Progenitor cell of endocrine pancreas (in vitro differentiated cells): ENCODE results near the gene LARP1. TPM values are rescaled to one million over a fixed set of nuclear protein-coding genes. Genes with fewer than 3 reads are reported as not detected.

Source experiments
- DNase-seq: peaks from one replicate; pipeline ENCODE4 v3.0.0; 2021; ENCODE audit warnings: low spot score; ENCODE audit not compliant: unreplicated experiment
- H3K27ac Mint-ChIP-seq: 2 replicates; pipeline ENCODE4 v1.8.0; 2021; ENCODE audit warnings: mild to moderate bottlenecking, moderate library complexity, mixed read lengths
- H3K27me3 Mint-ChIP-seq: 2 replicates; pipeline ENCODE4 v1.8.0; 2021; ENCODE audit warnings: mixed read lengths
- H3K36me3 Mint-ChIP-seq: 2 replicates; pipeline ENCODE4 v1.8.0; 2022; ENCODE audit warnings: mixed read lengths; ENCODE audit not compliant: insufficient read depth
- H3K4me1 Mint-ChIP-seq: 2 replicates; pipeline ENCODE4 v1.8.0; 2021; ENCODE audit warnings: low read depth, mixed read lengths
- H3K4me3 Mint-ChIP-seq: 2 replicates; pipeline ENCODE4 v1.8.0; 2021; ENCODE audit warnings: low read depth, mild to moderate bottlenecking, moderate library complexity, mixed read lengths
- H3K9me3 Mint-ChIP-seq: 2 replicates; pipeline ENCODE4 v1.8.0; 2021; ENCODE audit warnings: low read depth, mixed read lengths
- total RNA-seq: library from RNA; stranded (reverse); gene quantifications from 2 replicates; pipeline ENCODE4 v1.2.1, GENCODE V29; 2021
- TF ChIP-seq, protein P1 (sequence below): fragments of 200-600 bp; sonication (generic); IDR thresholded peaks from one replicate; pipeline ENCODE4 v1.5.0; 2021; ENCODE audit warnings: antibody characterized with exemption, mild to moderate bottlenecking; ENCODE audit not compliant: unreplicated experiment

Gene LARP1
- total RNA-seq, 1 donor from 2014 or later = 225 TPM

DNA sequence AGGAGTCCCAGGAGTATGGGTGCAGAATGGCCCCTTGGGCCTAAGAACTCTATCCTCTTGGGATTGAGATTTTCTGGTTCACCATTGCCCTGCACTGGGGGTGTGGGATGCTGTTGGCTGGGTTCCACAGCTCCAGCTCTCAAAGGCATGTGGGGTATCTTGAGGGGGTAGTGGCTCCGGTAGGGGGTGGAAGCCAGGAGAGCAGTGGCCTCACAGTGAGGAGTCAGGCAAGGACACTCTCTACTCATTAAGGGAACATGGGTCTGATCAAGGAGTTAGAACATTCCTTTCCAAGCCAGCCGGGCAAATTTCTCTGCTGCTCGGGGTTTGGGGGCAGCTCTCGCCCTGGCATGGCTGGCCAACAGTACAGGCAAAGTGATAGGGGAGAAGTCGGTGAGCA is 33.0 kb downstream of the LARP1 start:
- TF ChIP-seq, protein P1, sequence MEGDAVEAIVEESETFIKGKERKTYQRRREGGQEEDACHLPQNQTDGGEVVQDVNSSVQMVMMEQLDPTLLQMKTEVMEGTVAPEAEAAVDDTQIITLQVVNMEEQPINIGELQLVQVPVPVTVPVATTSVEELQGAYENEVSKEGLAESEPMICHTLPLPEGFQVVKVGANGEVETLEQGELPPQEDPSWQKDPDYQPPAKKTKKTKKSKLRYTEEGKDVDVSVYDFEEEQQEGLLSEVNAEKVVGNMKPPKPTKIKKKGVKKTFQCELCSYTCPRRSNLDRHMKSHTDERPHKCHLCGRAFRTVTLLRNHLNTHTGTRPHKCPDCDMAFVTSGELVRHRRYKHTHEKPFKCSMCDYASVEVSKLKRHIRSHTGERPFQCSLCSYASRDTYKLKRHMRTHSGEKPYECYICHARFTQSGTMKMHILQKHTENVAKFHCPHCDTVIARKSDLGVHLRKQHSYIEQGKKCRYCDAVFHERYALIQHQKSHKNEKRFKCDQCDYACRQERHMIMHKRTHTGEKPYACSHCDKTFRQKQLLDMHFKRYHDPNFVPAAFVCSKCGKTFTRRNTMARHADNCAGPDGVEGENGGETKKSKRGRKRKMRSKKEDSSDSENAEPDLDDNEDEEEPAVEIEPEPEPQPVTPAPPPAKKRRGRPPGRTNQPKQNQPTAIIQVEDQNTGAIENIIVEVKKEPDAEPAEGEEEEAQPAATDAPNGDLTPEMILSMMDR = no peak
- Mint-ChIP-seq H3K9me3 (no peaks in the 10 kb centered on the region), H3K27me3 (no peaks in the 10 kb centered on the region), H3K36me3 (peaks cover 9% of the 10 kb centered on the region), H3K27ac (peak overlapping the region; percentile 34), H3K4me1 (peaks cover 34% of the 10 kb centered on the region), H3K4me3 (no peak overlapping the region)
- DNase-seq = no peak

DNA sequence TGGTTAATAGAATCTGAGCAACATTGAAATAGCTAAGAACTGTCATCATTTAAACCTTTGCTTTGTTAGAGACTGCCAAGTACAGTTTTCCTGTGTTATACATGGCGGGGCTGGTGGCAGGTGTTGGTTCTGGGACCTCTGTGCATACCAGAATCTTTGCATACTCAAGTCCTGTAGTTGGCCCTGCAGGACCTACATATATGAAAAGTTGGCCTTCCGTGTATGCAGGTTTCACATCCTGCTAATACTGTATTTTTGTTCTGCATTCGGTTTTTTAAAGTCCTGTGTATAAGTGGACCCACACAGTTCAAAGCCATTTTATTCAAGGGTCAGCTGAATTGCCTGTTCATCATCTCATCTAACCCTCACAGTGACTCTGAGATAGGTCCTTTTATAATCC is 36.4 kb downstream of the LARP1 start:
- Mint-ChIP-seq H3K27me3 (no peaks in the 10 kb centered on the region), H3K36me3 (peaks cover 13% of the 10 kb centered on the region), H3K4me1 (peaks cover 21% of the 10 kb centered on the region), H3K4me3 (no peak overlapping the region), H3K27ac (no peak overlapping the region), H3K9me3 (no peaks in the 10 kb centered on the region)
- no peak for DNase-seq
- TF ChIP-seq, protein P1 = no peak

DNA sequence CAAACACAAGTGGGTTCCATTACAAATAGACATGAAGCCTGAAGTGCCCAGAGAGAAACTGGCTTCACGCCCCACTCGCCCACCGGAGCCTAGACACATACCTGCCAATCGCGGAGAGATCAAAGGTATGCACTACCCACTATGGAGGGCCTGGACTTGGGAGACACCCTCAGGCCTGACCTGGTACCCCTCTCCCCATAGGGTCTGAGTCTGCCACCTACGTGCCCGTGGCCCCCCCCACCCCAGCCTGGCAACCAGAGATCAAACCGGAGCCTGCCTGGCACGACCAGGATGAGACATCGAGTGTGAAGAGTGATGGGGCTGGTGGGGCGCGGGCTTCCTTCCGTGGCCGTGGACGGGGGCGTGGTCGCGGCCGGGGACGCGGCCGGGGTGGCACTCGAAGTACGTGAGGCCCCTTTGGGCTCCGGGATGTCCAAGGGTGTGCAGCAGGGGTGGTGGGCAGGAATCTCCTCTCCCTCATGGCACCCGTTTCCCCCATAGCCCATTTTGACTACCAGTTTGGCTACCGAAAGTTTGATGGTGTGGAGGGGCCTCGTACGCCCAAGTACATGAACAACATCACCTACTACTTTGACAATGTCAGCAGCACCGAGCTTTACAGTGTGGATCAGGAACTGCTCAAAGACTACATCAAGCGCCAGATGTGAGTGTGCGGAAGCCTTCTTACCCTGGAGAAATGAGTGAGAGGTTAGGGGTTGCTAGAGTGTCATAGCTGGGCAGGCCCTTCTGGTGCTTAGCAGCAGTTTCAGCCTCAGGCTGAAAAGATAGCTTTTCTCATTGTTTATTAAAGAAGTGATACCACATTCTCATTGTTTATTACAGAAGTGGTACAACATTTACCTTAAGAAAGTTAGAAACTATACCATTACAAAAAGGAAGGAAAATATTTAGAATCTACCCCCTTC is 38.7 kb downstream of the LARP1 start:
- TF ChIP-seq, protein P1 = no peak
- H3K9me3 Mint-ChIP-seq = no peaks in the 10 kb centered on the region
- peaks cover 13% of the 10 kb centered on the region for H3K4me1 Mint-ChIP-seq
- peak overlapping the region; percentile 90 for H3K27ac Mint-ChIP-seq
- H3K36me3 Mint-ChIP-seq = peaks cover 16% of the 10 kb centered on the region
- no peak overlapping the region for H3K4me3 Mint-ChIP-seq
- no peaks in the 10 kb centered on the region for H3K27me3 Mint-ChIP-seq
- no peak for DNase-seq

DNA sequence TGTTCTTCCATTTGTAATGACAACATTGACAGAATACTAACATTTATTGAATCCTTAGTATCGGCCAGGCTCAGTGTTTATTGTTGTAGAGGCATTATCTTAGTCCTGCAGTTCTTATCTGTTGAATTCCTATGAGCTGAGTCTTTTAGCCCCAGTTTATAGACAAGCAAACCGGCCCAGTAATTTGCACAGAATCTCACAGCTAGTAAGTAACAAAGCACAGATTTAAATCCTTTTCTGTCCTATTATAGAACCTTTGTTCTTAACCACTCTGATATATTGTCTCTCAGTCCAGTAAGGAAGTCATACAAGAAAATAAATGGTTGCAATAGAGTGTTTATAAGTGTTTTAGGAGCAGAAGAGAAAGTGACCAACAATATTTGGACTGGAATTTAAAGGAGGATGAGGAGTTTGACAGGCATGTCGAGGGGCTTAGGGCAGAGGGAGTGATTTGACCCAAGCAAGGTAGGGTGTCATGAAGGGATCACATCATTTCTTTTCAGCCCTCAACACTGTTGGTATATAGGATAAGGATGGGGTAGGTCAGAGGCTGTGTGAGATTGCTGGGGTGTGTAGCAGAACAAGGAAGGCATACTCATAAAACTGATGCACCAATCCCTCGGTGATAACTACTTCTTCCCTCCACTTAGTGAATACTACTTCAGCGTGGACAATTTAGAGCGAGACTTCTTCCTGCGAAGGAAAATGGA is 39.5 kb downstream of the LARP1 start:
- H3K9me3 Mint-ChIP-seq = no peaks in the 10 kb centered on the region
- H3K4me3 Mint-ChIP-seq = no peak overlapping the region
- DNase-seq = no peak
- H3K27ac Mint-ChIP-seq = peak overlapping the region; percentile 68
- no peaks in the 10 kb centered on the region for H3K27me3 Mint-ChIP-seq
- peaks cover 13% of the 10 kb centered on the region for H3K4me1 Mint-ChIP-seq
- H3K36me3 Mint-ChIP-seq = peaks cover 18% of the 10 kb centered on the region
- TF ChIP-seq, protein P1 = no peak

GRCh38 chr5:154795235-154795596 is 40.0 kb downstream of the LARP1 start:
- peak overlapping the region; percentile 68 for H3K27ac Mint-ChIP-seq
- no peak overlapping the region for H3K4me3 Mint-ChIP-seq

More at GRCh38 chr5:154795235-154795596, 40.0 kb downstream of the LARP1 start:
- DNase-seq = no peak
- H3K4me1 Mint-ChIP-seq = peaks cover 13% of the 10 kb centered on the region
- no peaks in the 10 kb centered on the region for H3K27me3 Mint-ChIP-seq
- H3K9me3 Mint-ChIP-seq = no peaks in the 10 kb centered on the region
- peaks cover 21% of the 10 kb centered on the region for H3K36me3 Mint-ChIP-seq
- TF ChIP-seq, protein P1 = no peak
